HFF-Myc (cell line): Measurements from ENCODE around the gene TTLL12.
A peak's percentile ranks its signal among the peaks of the same experiment; 100 is the strongest.

Experiments used
- DNase-seq: peaks from one replicate; pipeline ENCODE4 v3.0.0-alpha.2; 2011; ENCODE audit warnings: low read depth; ENCODE audit errors: extremely low read depth
- H3K4me3 ChIP-seq: replicated peaks from 2 replicates; pipeline ENCODE4 v1.5.1; 2011; ENCODE audit warnings: low read depth, mild to moderate bottlenecking, control low read depth, low read length
- TF ChIP-seq, protein P1 (sequence below): IDR thresholded peaks from 2 replicates; pipeline ENCODE4 v1.5.1; 2012; ENCODE audit warnings: mild to moderate bottlenecking, low read depth, low read length, control low read depth; ENCODE audit errors: missing control alignments

Gene TTLL12

DNA sequence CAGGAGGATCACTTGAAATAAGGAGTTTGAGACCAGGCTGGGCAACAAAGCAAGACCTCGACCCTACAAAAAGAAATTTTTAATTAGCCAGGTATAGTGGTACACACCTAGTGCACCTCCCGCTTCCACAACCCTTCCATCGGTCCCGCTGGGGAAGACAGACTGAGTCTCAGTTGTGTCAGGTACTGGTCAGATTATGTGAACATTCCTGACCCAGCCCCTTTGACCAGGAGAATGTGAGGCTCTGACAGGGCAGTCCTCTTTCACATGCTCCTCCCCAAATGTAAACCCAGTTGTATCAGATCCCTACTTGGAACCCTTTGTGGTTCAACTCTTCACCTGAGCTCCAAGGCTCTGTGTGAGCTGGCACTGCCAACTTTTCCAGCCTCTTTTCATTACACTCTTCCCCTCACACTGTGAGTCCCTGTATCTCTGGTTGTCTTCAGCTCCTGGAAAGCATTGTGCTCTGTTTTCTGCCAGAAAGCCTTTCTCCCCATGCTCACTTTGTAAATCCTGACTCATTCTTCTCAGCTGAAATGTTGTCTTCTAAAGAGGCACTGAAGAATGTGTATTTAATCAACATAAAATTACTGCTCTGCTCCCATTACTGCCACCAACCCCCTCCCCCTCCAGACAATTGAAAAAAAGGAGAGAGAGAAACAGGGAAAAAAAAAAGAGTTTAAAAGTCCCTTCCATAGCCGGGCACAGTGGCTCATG lies 2.1 kb upstream of the TTLL12 start:
- TF ChIP-seq, protein P1, sequence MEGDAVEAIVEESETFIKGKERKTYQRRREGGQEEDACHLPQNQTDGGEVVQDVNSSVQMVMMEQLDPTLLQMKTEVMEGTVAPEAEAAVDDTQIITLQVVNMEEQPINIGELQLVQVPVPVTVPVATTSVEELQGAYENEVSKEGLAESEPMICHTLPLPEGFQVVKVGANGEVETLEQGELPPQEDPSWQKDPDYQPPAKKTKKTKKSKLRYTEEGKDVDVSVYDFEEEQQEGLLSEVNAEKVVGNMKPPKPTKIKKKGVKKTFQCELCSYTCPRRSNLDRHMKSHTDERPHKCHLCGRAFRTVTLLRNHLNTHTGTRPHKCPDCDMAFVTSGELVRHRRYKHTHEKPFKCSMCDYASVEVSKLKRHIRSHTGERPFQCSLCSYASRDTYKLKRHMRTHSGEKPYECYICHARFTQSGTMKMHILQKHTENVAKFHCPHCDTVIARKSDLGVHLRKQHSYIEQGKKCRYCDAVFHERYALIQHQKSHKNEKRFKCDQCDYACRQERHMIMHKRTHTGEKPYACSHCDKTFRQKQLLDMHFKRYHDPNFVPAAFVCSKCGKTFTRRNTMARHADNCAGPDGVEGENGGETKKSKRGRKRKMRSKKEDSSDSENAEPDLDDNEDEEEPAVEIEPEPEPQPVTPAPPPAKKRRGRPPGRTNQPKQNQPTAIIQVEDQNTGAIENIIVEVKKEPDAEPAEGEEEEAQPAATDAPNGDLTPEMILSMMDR: no peak
- no peak for DNase-seq
- no peak overlapping the region for H3K4me3 ChIP-seq

DNA sequence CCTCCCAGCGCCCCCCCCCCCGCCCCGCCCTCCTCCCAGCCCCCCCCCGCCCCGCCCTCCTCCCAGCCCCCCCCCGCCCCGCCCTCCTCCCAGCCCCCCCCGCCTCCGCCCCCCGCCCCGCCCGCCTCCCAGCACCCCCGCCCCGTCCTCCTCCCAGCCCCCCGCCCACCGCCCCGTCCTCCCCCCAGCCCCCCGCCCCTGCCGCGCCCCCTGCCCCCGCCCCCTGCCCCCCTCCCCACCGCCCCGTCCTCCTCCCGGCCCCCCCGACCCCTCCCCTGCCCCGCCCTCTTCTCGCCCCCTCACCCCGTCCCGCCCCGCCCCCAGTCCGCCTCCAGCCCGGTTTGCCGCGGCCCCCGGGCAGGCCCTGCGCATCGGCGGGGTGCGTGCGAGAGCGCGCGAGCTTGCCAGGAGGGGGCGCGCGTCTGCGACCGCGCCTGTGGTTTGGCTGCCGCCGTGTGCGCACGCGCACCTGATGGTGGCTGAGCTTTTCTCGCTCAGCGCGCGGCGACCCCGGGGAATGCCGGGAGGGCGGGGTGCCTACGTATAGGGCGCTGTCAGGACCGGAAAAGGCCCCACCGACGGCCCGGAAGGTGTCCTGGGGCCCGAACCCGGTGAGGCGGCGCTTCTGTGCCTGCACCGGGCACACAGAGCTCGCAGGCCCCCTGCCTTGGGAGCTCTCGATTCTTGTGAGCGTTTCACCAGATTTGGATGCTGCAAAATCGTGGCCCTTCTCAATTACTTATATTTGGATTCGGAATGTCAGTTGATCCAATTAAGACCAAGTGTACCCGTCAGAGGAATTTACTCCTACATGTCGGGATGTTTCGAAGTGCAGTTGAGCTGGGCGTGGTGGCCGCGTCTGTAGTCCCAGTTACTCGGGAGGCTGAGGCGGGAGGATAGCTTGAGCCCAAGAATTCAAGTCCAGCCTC lies 501 bp upstream of the TTLL12 start:
- TF ChIP-seq, protein P1: peak; percentile 42
- DNase-seq: peak; percentile 74
- H3K4me3 ChIP-seq: peak overlapping the region; percentile 47

DNA sequence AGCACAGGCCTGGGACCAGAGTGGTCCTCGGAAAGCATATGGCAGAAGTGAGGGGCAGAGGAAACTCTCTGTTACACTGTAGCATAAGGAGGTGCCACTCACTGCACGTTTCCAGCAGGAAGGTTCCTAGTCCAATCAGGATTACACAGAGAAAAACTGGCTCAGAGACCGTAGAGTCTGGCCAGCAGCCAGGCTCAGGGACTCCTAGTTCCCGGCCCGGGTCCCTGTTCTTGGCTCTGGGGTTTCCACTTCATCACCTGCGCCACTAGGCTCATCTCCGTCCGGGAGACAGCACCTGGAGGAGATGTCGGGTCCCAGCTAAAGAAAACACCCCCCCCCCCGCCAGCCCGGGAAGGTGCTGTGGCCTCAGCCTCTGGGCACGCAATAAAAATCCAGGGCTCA lies 1.1 kb downstream of the TTLL12 start:
- DNase-seq: no peak
- TF ChIP-seq, protein P1: no peak
- H3K4me3 ChIP-seq: peak overlapping the region; percentile 97

DNA sequence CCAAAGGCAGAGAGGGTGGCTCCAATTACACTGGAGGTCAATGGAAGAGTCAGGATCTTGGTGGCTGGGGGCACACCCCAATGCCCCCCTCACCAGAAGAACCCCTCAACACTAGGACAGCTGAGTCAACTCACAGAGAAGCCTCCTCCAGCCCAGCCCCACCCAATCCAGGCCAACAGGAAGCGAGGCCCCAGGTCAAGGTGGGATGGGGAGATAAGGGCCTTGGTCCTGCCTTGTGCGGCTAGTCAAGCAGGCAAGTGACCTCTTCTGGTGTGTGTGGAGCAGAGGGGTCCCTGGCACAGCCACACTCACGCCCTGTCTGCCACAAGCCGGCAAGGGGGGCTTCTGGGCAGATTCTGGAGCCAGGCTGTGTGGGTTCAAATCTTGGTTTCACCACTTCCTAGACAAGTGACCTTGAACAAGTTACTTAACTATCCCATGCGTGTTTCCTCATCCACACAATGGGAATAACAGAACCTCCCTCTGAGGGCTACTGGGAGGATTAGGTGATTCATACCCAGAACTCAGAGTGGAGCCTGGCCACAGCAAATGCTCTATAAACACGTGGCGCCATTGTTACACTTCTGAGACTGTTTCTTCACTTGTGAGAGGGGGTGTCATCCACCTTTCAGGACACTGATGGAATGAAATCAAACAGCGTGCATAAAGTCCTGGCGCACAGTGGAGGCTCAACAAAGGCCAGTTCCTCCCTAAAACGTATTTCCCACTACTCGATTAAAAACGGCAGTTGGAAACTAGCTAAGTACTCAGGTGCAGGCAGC lies 3.2 kb downstream of the TTLL12 start:
- DNase-seq: no peak
- H3K4me3 ChIP-seq: no peak overlapping the region

DNA sequence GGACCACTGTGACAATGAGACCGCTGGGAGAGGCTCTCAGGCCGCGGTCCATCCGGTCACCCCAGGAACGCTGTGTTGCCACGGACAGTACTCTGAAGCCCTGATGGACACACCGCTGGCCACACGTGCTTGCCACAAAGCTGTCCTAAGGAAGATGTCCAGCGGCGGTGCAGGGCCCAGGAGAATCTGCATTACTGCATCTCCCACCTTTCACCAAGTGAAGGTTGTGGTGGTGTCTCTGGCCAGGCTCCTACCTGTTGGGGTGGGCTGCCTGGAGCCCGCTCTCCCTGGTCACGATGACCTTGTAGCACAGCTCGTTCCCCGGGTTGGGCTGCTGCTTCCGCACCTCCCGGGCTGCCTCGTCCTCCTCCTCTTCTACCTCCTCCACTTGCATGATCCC lies 4.2 kb downstream of the TTLL12 start:
- DNase-seq: no peak
- H3K4me3 ChIP-seq: no peak overlapping the region
- TF ChIP-seq, protein P1: no peak

More for the DNA sequence above, 3.2 kb downstream of the TTLL12 start:
- TF ChIP-seq, protein P1: no peak

DNA sequence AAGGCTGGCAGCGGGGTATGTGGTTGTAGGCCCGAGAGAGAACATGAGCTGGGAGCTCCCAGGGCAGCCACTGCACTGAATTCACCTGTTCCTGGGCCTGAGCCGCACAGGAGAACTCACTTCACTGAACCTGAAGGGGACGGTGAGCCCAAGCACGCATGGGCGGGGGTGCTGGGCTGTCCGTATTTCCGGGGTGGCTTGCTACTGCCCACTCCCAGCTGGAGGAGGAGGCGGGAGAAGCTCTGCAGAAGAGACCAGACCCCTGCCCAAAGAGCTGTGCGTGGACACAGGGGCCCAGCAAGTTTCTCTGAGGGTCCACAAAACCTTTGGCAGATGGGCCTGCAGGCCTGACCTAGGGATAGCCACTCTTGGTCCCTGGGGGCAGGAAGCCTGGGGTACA lies 4.8 kb downstream of the TTLL12 start:
- TF ChIP-seq, protein P1: no peak
- no peak for DNase-seq

More for the DNA sequence above, 4.8 kb downstream of the TTLL12 start:
- no peak overlapping the region for H3K4me3 ChIP-seq
